ENCODE results near the gene SLC25A44. TPM values are rescaled to one million over a fixed set of nuclear protein-coding genes. Genes with fewer than 3 reads are reported as not detected.

Gene SLC25A44
- total RNA-seq, 1 donor, result 18.6 TPM

DNA sequence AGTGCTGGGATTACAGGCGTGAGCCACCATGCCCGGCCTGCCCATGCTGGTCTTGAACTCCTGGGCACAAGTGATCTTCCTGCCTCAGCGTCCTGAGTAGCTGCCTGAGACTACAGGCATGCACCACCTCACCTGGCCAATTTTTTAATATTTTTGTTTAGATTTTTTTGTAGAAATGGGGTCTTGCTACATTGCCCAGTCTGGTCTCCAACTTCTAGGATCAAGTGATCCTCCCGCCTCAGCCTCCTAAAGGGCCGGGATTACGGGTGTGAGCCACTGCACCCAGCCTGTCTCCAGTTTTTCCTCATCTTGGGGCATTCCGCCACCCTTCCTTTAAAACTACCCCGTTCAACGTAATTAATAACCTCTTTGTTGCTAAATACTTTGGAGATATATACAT lies 26.3 kb downstream of the SLC25A44 start:
- DNase-seq (ENCODE audit: low read depth), result no peak
- H3K4me3 ChIP-seq (ENCODE audit: low read depth, low read length), result no peak overlapping the region
- TF ChIP-seq, protein P1, sequence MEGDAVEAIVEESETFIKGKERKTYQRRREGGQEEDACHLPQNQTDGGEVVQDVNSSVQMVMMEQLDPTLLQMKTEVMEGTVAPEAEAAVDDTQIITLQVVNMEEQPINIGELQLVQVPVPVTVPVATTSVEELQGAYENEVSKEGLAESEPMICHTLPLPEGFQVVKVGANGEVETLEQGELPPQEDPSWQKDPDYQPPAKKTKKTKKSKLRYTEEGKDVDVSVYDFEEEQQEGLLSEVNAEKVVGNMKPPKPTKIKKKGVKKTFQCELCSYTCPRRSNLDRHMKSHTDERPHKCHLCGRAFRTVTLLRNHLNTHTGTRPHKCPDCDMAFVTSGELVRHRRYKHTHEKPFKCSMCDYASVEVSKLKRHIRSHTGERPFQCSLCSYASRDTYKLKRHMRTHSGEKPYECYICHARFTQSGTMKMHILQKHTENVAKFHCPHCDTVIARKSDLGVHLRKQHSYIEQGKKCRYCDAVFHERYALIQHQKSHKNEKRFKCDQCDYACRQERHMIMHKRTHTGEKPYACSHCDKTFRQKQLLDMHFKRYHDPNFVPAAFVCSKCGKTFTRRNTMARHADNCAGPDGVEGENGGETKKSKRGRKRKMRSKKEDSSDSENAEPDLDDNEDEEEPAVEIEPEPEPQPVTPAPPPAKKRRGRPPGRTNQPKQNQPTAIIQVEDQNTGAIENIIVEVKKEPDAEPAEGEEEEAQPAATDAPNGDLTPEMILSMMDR (IDR thresholded peaks at IDR 0.05; ENCODE audit: insufficient read depth, low read depth, low read length), result no peak

- TF ChIP-seq, protein P1 (IDR thresholded peaks at IDR 0.05; ENCODE audit: insufficient read depth, low read depth, low read length), result no peak
- no peak overlapping the region for H3K4me3 ChIP-seq (ENCODE audit: low read depth, low read length)
- no peak for DNase-seq (ENCODE audit: low read depth)
Observed at GRCh38 chr1:156221986-156222692, 28.2 kb downstream of the SLC25A44 start.

DNA sequence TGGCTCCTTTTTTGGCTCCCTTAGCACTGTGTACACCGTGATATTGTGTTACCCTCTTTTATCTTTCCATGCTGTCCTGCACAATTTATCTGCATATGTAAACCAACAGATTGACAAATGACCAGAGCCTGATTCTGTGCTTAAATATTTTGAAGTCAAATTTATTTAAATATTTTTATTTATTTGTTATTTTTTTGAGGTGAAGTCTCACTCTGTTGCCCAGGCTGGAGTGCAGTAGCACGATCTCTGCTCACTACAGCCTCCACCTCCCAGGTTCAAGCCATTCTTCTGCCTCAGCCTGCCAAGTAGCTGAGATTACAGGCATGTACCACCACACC lies 31.7 kb downstream of the SLC25A44 start:
- TF ChIP-seq, protein P1 (IDR thresholded peaks at IDR 0.05; ENCODE audit: insufficient read depth, low read depth, low read length), result no peak
- no peak for DNase-seq (ENCODE audit: low read depth)
- no peak overlapping the region for H3K4me3 ChIP-seq (ENCODE audit: low read depth, low read length)

DNA sequence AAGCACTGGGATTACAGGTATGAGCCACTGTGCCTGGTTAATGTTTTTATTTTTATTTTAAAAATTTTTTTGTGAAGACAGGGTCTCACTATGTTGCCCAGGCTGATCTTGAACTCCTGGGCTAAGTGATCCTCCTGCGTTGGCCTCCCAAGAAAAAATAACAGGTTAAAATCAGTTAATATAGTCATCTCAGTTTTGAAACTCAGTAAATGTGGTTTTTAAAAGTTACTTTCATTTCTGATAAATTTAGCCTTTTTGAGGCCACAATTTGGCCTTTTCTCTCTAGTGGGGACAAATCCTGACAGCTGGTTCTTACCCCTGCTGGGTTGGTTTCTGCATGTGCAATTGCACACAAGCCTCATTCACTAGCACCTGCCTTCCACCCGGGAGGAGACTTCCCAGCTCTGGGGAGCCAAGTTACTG lies 32.2 kb downstream of the SLC25A44 start:
- H3K4me3 ChIP-seq (ENCODE audit: low read depth, low read length), result no peak overlapping the region
- TF ChIP-seq, protein P1 (IDR thresholded peaks at IDR 0.05; ENCODE audit: insufficient read depth, low read depth, low read length), result no peak
- DNase-seq (ENCODE audit: low read depth), result no peak

GRCh38 chr1:156226782-156227181 lies 32.9 kb downstream of the SLC25A44 start:
- TF ChIP-seq, protein P1 (IDR thresholded peaks at IDR 0.05; ENCODE audit: insufficient read depth, low read depth, low read length), result no peak

GRCh38 chr1:156228501-156228900 lies 34.6 kb downstream of the SLC25A44 start:
- TF ChIP-seq, protein P1 (IDR thresholded peaks at IDR 0.05; ENCODE audit: insufficient read depth, low read depth, low read length), result no peak
- no peak overlapping the region for H3K4me3 ChIP-seq (ENCODE audit: low read depth, low read length)
- DNase-seq (ENCODE audit: low read depth), result no peak

More at GRCh38 chr1:156226782-156227181, 32.9 kb downstream of the SLC25A44 start:
- H3K4me3 ChIP-seq (ENCODE audit: low read depth, low read length), result no peak overlapping the region
- DNase-seq (ENCODE audit: low read depth), result no peak

Data from fibroblast of villous mesenchyme (primary cell).